ENCODE data around the gene AQR. TPM values are rescaled to one million over a fixed set of nuclear protein-coding genes. Genes with fewer than 3 reads are reported as not detected.
"Not testable (repeated sequence)": the region's sequence is repeated elsewhere in the genome, so short reads cannot be mapped to it uniquely, and the experiment has no call there.

AQR gene
- total RNA-seq, 2 donors from 2014 or later = 40.4 to 45.4 TPM

DNA sequence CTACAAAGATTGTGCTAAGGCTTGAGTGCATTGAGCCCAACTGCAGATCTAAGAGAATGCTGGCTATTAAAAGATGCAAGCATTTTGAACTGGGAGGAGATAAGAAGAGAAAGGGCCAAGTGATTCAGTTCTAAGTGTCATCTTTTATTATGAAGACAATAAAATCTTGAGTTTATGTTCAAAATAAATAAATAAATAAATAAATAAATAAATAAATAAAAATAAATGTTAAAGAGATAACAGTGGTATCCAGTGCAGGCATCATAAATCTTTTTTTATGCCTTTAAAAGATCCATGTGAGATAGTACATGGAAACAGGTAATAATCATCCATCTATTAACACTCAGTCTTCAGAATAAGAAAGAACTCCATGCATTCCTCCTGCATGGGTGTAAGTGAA, 26.3 kb downstream of the AQR start:
- H3K4me3 Mint-ChIP-seq; DNase-seq; H3K27me3 Mint-ChIP-seq; H3K36me3 Mint-ChIP-seq (ENCODE audit: low read depth); H3K9me3 ChIP-seq (ENCODE audit: control insufficient read depth, low read length, poor library complexity, severe bottlenecking); ATAC-seq: not testable (repeated sequence)
- peak overlapping the region; percentile 74 for H3K27ac Mint-ChIP-seq
- peaks cover 14% of the 10 kb centered on the region for H3K4me1 Mint-ChIP-seq

DNA sequence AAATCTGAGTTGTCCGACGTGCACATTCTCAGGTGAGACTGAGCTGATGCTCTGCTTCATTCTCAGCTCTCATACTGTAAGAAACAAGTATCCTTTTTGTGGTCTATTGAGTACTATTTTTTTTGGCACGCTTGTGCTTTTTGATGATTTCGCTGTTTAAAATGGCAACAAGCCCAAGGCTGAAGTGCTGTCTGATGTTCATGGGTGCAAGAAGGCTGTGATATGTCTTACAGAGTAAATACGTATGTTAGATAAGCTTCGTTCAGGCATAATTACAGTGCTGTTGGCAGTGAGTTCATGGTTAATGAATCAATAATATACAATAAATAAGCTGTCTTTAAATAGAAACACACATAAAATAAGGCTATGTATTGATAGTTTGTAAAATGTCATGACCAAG, 27.2 kb downstream of the AQR start:
- Mint-ChIP-seq H3K27me3 (no peaks in the 10 kb centered on the region), H3K4me1 (peaks cover 14% of the 10 kb centered on the region), H3K27ac (no peak overlapping the region), H3K4me3 (no peak overlapping the region), H3K36me3 (ENCODE audit: low read depth) (peaks cover 10% of the 10 kb centered on the region)
- ATAC-seq (no peak), DNase-seq (no peak)
- no peaks in the 10 kb centered on the region for H3K9me3 ChIP-seq (ENCODE audit: control insufficient read depth, low read length, poor library complexity, severe bottlenecking)

DNA sequence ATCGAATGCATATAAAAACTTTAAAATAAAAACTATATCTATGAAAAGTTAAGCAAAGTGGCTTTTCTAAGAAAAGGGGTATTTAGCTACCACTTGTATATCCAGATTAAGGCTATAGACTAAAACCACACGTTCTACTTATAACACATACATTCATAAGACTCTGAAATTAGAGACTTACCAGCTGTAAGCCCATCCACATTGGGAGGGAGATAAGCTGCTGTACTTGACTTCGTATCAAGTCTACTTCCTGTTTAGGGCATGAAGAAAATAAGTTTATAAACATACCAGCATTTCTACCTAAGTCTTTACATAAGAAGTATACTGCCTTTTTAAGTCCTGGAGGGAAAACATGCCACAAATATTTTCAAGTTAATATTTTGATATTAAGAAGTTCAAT, 27.7 kb downstream of the AQR start:
- H3K9me3 ChIP-seq (ENCODE audit: control insufficient read depth, low read length, poor library complexity, severe bottlenecking) = no peaks in the 10 kb centered on the region
- ATAC-seq = no peak
- Mint-ChIP-seq H3K27ac (no peak overlapping the region), H3K4me1 (peaks cover 14% of the 10 kb centered on the region), H3K36me3 (ENCODE audit: low read depth) (peaks cover 10% of the 10 kb centered on the region), H3K4me3 (no peak overlapping the region), H3K27me3 (no peaks in the 10 kb centered on the region)
- no peak for DNase-seq

DNA sequence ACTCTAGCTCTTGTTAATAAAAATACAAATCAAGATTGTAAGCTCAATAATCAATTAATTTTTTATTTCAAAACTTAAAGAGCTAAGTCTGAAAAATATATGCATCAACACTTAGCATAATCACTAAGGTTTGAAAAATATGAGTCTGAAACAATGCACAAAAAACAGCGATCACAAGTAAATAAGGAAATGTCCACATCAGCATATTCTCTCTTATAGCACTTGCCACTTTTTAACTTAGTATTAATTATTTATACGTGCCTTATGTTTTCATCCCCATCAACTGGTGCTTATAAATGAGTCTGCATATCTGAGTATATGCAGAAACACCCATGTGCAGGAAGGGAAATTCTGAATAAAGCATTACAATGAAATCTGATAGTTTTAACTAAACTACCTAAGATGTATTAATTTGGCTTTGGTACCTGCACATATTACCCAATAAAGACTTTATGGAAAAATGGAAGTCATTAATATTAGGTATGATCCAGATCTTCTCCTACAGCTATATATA, 28.3 kb downstream of the AQR start:
- Mint-ChIP-seq H3K27ac (no peak overlapping the region), H3K36me3 (ENCODE audit: low read depth) (peaks cover 10% of the 10 kb centered on the region), H3K4me3 (no peak overlapping the region), H3K27me3 (no peaks in the 10 kb centered on the region), H3K4me1 (peaks cover 14% of the 10 kb centered on the region)
- DNase-seq (no peak), ATAC-seq (no peak)
- H3K9me3 ChIP-seq (ENCODE audit: control insufficient read depth, low read length, poor library complexity, severe bottlenecking) = no peaks in the 10 kb centered on the region

DNA sequence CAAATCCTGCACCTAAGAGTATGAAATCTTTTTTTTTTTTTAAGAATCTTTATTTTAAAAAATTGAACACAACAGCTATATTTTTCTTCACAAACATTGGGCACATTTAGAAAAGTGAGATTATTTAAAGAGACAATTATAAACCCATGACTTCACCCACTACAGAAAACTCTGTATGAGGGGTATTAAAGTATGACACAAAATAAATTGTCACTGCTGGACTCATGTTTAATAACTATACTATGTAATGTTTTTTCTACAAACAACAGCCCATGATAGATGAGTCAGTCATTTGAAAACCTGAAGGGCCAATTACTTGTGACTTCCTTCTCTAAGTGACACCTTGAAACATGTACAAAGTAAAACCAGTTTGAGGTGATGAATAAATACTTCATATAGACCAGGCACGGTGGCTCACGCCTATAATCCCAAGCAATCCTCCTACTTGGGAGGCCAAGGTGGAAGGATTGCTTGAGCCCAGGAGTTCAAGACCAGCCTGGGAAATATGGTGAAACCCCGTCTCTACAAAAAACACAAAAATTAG, 36.0 kb downstream of the AQR start:
- Mint-ChIP-seq H3K27ac (peak overlapping the region; percentile 43), H3K4me1 (no peaks in the 10 kb centered on the region), H3K36me3 (ENCODE audit: low read depth) (peaks cover 10% of the 10 kb centered on the region), H3K4me3 (no peak overlapping the region), H3K27me3 (no peaks in the 10 kb centered on the region)
- no peak for ATAC-seq
- no peak for DNase-seq
- no peaks in the 10 kb centered on the region for H3K9me3 ChIP-seq (ENCODE audit: control insufficient read depth, low read length, poor library complexity, severe bottlenecking)

DNA sequence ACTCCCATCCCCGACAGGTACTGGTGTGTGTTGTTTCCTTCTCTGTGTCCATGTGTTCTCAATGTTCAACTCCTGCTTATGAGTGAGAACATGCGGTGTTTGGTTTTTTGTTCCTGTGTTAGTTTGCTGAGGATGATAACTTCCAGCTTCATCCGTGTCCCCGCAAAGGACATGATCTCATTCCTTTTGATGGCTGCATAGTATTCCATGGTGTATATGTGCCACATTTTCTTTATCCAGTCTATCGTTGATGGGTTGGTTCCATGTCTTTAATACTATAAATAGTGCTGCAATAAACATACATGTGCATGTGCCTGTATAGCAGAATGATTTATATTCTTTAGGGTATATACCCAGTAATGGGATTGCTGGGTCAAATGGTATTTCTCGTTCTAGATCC, 41.2 kb downstream of the AQR start:
- peaks cover 10% of the 10 kb centered on the region for H3K36me3 Mint-ChIP-seq (ENCODE audit: low read depth)
- not testable (repeated sequence) for DNase-seq; H3K4me3 Mint-ChIP-seq; H3K27me3 Mint-ChIP-seq; H3K4me1 Mint-ChIP-seq; H3K9me3 ChIP-seq (ENCODE audit: control insufficient read depth, low read length, poor library complexity, severe bottlenecking); H3K27ac Mint-ChIP-seq; ATAC-seq

DNA sequence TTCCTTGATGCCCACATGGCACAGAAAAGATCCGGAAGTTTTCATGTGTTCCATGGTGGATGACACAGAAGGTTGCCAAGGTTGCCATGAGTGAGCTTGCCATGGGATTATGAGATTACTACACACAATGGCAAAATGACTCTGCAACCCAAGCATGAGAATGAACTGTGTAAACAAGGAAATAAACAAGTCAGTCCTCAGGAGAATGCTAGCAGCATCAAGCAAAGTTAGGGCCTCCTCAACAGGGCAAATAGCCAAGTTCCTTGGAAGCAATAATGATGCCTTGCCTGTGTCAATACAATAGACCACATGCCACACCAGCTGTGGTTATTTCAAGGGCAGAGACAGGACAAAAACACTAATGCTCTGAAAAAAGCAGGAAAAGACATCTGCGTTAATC, 41.8 kb downstream of the AQR start:
- H3K36me3 Mint-ChIP-seq (ENCODE audit: low read depth) = peaks cover 10% of the 10 kb centered on the region
- no peak overlapping the region for H3K4me3 Mint-ChIP-seq
- no peaks in the 10 kb centered on the region for H3K27me3 Mint-ChIP-seq
- H3K27ac Mint-ChIP-seq = no peak overlapping the region
- no peaks in the 10 kb centered on the region for H3K4me1 Mint-ChIP-seq
- ATAC-seq (no peak), DNase-seq (no peak)
- H3K9me3 ChIP-seq (ENCODE audit: control insufficient read depth, low read length, poor library complexity, severe bottlenecking) = no peaks in the 10 kb centered on the region

DNA sequence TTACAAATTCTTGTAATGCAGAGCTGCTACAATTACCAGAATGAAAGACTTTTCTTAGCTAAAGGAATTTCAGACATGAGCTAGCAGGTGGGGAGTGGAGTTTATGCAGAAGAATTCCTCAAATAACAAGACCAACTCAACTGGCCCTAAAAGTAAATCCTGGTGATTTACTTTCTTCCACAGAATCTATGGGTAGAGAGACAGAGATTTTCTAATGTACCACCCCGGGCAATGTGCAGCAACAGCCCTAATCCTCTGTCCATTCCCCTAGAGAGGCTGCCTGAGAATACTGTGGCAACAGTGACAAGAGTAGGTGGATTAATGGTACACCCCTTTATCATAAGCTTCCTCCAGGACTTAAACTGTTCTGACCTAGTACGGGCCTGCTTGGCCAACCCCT, 55.2 kb downstream of the AQR start:
- Mint-ChIP-seq H3K4me3 (no peak overlapping the region), H3K4me1 (no peaks in the 10 kb centered on the region), H3K36me3 (ENCODE audit: low read depth) (peaks cover 7% of the 10 kb centered on the region), H3K27ac (no peak overlapping the region), H3K27me3 (no peaks in the 10 kb centered on the region)
- DNase-seq = no peak
- ATAC-seq = no peak
- no peaks in the 10 kb centered on the region for H3K9me3 ChIP-seq (ENCODE audit: control insufficient read depth, low read length, poor library complexity, severe bottlenecking)

DNA sequence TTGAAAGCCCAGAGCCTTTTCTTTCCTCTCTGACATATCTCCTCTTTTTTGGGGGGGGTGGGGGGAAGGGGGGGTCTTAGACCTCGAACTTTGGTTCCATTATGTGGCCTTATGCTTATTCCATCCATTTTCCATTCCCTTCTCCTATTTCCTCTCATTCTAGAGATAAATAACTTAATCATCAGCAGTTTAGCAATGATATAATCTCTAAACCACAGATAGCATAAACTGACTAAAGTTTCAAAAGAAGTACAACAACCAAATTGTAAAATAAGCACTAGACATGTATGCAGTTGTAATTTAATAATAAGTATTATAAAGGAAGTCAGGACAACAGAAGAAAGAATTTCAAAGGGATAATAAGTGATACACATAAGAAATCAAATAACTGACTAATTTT, 64.5 kb downstream of the AQR start:
- no peak for DNase-seq
- ATAC-seq = no peak
- no peak overlapping the region for H3K4me3 Mint-ChIP-seq
- no peak overlapping the region for H3K27ac Mint-ChIP-seq
- H3K27me3 Mint-ChIP-seq = no peaks in the 10 kb centered on the region
- H3K4me1 Mint-ChIP-seq = peaks cover 7% of the 10 kb centered on the region
- peaks cover 20% of the 10 kb centered on the region for H3K36me3 Mint-ChIP-seq (ENCODE audit: low read depth)
- no peaks in the 10 kb centered on the region for H3K9me3 ChIP-seq (ENCODE audit: control insufficient read depth, low read length, poor library complexity, severe bottlenecking)

DNA sequence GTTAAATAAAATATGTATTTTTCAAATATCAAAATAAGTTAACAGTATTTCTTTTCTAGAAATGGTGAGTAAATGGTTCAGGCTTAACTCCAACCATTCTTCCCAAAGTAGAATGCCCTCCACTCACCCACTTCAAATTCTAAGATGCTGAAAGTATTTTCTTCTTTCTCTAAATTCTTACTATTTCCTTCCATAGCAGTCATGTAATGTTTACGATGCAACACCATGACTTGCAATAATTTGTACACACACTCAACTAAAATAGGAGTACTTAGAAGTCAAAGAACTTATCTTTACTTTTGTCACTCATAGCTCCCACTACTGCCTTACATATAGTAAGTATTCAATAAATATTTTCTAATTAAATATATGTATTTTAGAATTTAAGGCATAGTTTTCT, 65.0 kb downstream of the AQR start:
- no peaks in the 10 kb centered on the region for H3K9me3 ChIP-seq (ENCODE audit: control insufficient read depth, low read length, poor library complexity, severe bottlenecking)
- Mint-ChIP-seq H3K27ac (no peak overlapping the region), H3K4me3 (no peak overlapping the region), H3K36me3 (ENCODE audit: low read depth) (peaks cover 20% of the 10 kb centered on the region), H3K4me1 (peaks cover 7% of the 10 kb centered on the region), H3K27me3 (no peaks in the 10 kb centered on the region)
- DNase-seq (no peak), ATAC-seq (no peak)

DNA sequence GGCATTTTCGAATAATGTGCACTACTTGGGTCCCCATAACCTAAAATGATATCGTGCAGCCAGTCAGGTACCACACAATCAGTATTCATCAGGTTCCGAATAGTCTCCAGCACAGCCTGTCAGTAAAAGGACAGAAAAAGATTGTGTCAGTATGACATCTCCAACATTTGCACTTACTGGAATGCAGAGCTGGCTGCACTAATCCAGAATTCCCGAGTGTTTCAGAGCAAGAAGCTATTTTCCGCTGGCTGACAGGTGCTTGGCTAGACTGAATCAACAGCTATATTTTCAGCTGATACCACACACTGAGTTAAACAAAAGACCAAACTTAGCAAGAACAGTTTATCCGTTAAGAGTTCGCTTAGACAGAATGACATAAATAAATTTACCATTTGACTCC, 68.8 kb downstream of the AQR start:
- ATAC-seq (no peak), DNase-seq (no peak)
- H3K9me3 ChIP-seq (ENCODE audit: control insufficient read depth, low read length, poor library complexity, severe bottlenecking) = no peaks in the 10 kb centered on the region
- H3K27ac Mint-ChIP-seq = peak overlapping the region; percentile 65
- no peaks in the 10 kb centered on the region for H3K27me3 Mint-ChIP-seq
- H3K4me3 Mint-ChIP-seq = no peak overlapping the region
- peaks cover 7% of the 10 kb centered on the region for H3K4me1 Mint-ChIP-seq
- H3K36me3 Mint-ChIP-seq (ENCODE audit: low read depth) = peaks cover 16% of the 10 kb centered on the region

DNA sequence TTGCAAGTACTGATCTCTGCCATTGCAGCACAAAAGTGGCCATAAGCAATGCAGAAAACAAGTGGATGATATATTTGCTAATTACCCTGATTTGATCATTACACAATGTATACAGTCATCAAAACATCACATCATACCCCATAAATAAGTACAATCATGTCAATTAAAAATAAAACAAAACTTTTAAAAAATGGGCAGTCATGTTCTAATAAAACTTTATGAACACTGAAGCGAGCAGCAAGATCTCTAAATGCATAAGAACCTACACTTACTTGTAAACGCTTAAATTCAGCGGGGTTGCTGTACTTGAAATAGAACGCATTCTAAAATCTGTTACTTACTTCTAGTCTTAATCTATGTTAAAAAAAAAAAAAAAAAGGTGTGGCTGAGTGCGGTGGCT, 73.4 kb downstream of the AQR start:
- no peak overlapping the region for H3K27ac Mint-ChIP-seq
- no peak for DNase-seq
- H3K4me3 Mint-ChIP-seq = no peak overlapping the region
- peaks cover 14% of the 10 kb centered on the region for H3K36me3 Mint-ChIP-seq (ENCODE audit: low read depth)
- peaks cover 1% of the 10 kb centered on the region for H3K4me1 Mint-ChIP-seq
- ATAC-seq = no peak
- H3K9me3 ChIP-seq (ENCODE audit: control insufficient read depth, low read length, poor library complexity, severe bottlenecking) = peaks cover 9% of the 10 kb centered on the region
- H3K27me3 Mint-ChIP-seq = no peaks in the 10 kb centered on the region

DNA sequence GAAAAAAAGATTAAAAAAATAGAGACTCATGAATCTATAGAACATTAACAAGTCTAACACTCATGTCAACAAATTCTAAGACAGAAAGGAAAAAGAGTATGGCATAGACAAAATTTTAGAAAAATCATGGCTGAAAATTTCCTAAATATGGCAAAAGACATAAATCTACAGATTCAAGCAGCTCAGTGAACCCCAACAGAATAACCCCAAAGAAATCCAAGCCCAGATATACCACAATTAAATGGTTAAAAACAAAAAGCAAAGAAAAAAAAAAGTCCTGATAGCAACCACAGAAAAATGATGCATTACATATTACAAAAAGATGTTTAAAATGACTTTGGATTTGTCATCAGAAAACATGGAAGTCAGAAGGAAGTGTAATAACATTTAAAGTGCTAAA, 75.6 kb downstream of the AQR start:
- H3K9me3 ChIP-seq (ENCODE audit: control insufficient read depth, low read length, poor library complexity, severe bottlenecking) = peaks cover 9% of the 10 kb centered on the region
- no peak overlapping the region for H3K27ac Mint-ChIP-seq
- ATAC-seq = no peak
- no peak overlapping the region for H3K4me3 Mint-ChIP-seq
- peaks cover 16% of the 10 kb centered on the region for H3K36me3 Mint-ChIP-seq (ENCODE audit: low read depth)
- no peaks in the 10 kb centered on the region for H3K27me3 Mint-ChIP-seq
- DNase-seq = no peak
- H3K4me1 Mint-ChIP-seq = peaks cover 4% of the 10 kb centered on the region

DNA sequence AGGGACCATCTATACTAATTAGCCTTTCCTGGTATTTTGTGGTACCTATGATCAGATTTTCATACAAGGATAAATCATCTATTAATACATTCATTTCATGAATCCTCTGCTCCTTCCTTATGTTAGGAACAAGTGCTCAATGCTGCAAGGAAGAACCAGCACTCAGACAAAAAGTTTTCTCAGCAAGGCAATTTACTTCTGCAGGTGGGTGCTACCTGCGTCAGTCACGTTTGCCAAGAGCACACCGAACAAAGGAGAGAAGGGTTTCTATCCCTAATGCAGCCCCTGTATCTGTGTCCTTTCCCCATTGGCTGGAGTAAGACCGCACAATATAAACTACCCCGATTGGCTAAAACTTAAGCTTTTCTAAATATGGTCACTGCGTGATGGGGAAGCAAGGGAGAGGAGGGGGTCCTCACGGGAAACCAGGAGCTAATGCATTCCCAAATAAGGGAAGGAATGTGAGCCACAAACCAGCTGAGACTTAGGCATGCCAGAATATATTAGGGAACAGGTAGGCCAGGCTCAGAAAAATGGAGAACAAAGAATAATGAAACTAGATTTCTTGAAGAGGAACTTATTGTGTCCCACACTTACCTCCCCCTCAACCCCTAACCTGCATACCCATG, 76.5 kb downstream of the AQR start:
- peaks cover 16% of the 10 kb centered on the region for H3K36me3 Mint-ChIP-seq (ENCODE audit: low read depth)
- no peaks in the 10 kb centered on the region for H3K27me3 Mint-ChIP-seq
- peaks cover 9% of the 10 kb centered on the region for H3K9me3 ChIP-seq (ENCODE audit: control insufficient read depth, low read length, poor library complexity, severe bottlenecking)
- no peak overlapping the region for H3K4me3 Mint-ChIP-seq
- ATAC-seq (no peak), DNase-seq (no peak)
- H3K4me1 Mint-ChIP-seq = peaks cover 4% of the 10 kb centered on the region
- no peak overlapping the region for H3K27ac Mint-ChIP-seq
